ENCODE measurements around the gene CST6. TPM values are rescaled to one million over a fixed set of nuclear protein-coding genes. Genes with fewer than 3 reads are reported as not detected.

CST6 gene
- total RNA-seq, 2 donors from 2014 or later, result 2.1 to 4.2 TPM

GRCh38 chr11:65972116-65972515, 39.7 kb upstream of the CST6 start:
- DNase-seq, result no peak
- peaks cover 5% of the 10 kb centered on the region for H3K4me1 Mint-ChIP-seq
- no peaks in the 10 kb centered on the region for H3K27me3 Mint-ChIP-seq (ENCODE audit: insufficient read depth)
- no peak overlapping the region for H3K4me3 Mint-ChIP-seq
- H3K9ac ChIP-seq (ENCODE audit: extremely low read depth, low read length, poor library complexity, severe bottlenecking), result no peak overlapping the region
- peaks cover 46% of the 10 kb centered on the region for H3K36me3 ChIP-seq (ENCODE audit: control insufficient read depth, insufficient read depth, low read length)
- H3K9me3 Mint-ChIP-seq, result no peaks in the 10 kb centered on the region
- peaks cover 68% of the 10 kb centered on the region for H3K36me3 Mint-ChIP-seq (ENCODE audit: low read depth)
- 98 to 100% methylated on average over 3 to 7 of the region's 8 CpGs for WGBS, 2 experiments (ENCODE audit: insufficient coverage in 1 of 2, insufficient read length in 1 of 2)
- H3K9me3 ChIP-seq (ENCODE audit: control insufficient read depth, low read length), result no peaks in the 10 kb centered on the region
- no peak for TF ChIP-seq CTCF (conservative IDR thresholded peaks at IDR 0.05)
- H3K27me3 ChIP-seq (ENCODE audit: control insufficient read depth, insufficient read depth, low read length, poor library complexity, severe bottlenecking), result no peaks in the 10 kb centered on the region
- no peak overlapping the region for H3K27ac ChIP-seq (ENCODE audit: low read depth, low read length)
- no peak overlapping the region for H3K4me3 ChIP-seq (ENCODE audit: low read length)
- H3K27ac Mint-ChIP-seq, result no peak overlapping the region
- no peaks in the 10 kb centered on the region for H3K4me1 ChIP-seq (ENCODE audit: control insufficient read depth, insufficient read depth, low read length)

GRCh38 chr11:65973439-65974110, 38.2 kb upstream of the CST6 start:
- peaks cover 60% of the 10 kb centered on the region for H3K36me3 Mint-ChIP-seq (ENCODE audit: low read depth)
- H3K27me3 ChIP-seq (ENCODE audit: control insufficient read depth, insufficient read depth, low read length, poor library complexity, severe bottlenecking), result no peaks in the 10 kb centered on the region
- no peak overlapping the region for H3K4me3 Mint-ChIP-seq
- H3K9ac ChIP-seq (ENCODE audit: extremely low read depth, low read length, poor library complexity, severe bottlenecking), result no peak overlapping the region
- no peak for TF ChIP-seq CTCF (conservative IDR thresholded peaks at IDR 0.05)
- H3K36me3 ChIP-seq (ENCODE audit: control insufficient read depth, insufficient read depth, low read length), result peaks cover 35% of the 10 kb centered on the region
- H3K9me3 Mint-ChIP-seq, result no peaks in the 10 kb centered on the region
- 92 to 100% methylated on average over 9 to 13 of the region's 13 CpGs for WGBS, 2 experiments (ENCODE audit: insufficient coverage in 1 of 2, insufficient read length in 1 of 2)
- no peak for DNase-seq
- H3K9me3 ChIP-seq (ENCODE audit: control insufficient read depth, low read length), result no peaks in the 10 kb centered on the region
- H3K27ac Mint-ChIP-seq, result no peak overlapping the region
- no peaks in the 10 kb centered on the region for H3K4me1 ChIP-seq (ENCODE audit: control insufficient read depth, insufficient read depth, low read length)
- H3K27me3 Mint-ChIP-seq (ENCODE audit: insufficient read depth), result no peaks in the 10 kb centered on the region
- peaks cover 5% of the 10 kb centered on the region for H3K4me1 Mint-ChIP-seq
- H3K4me3 ChIP-seq (ENCODE audit: low read length), result no peak overlapping the region
- H3K27ac ChIP-seq (ENCODE audit: low read depth, low read length), result no peak overlapping the region

GRCh38 chr11:65975771-65976170, 36.0 kb upstream of the CST6 start:
- H3K4me3 ChIP-seq (ENCODE audit: low read length), result no peak overlapping the region
- no peak overlapping the region for H3K9ac ChIP-seq (ENCODE audit: extremely low read depth, low read length, poor library complexity, severe bottlenecking)
- no peak for TF ChIP-seq CTCF (conservative IDR thresholded peaks at IDR 0.05)
- no peaks in the 10 kb centered on the region for H3K27me3 ChIP-seq (ENCODE audit: control insufficient read depth, insufficient read depth, low read length, poor library complexity, severe bottlenecking)
- H3K36me3 Mint-ChIP-seq (ENCODE audit: low read depth), result peaks cover 58% of the 10 kb centered on the region
- DNase-seq, result no peak
- peaks cover 5% of the 10 kb centered on the region for H3K4me1 Mint-ChIP-seq
- H3K27ac Mint-ChIP-seq, result peak overlapping the region; percentile 54
- H3K4me1 ChIP-seq (ENCODE audit: control insufficient read depth, insufficient read depth, low read length), result no peaks in the 10 kb centered on the region
- no peaks in the 10 kb centered on the region for H3K9me3 ChIP-seq (ENCODE audit: control insufficient read depth, low read length)
- 97 to 98% methylated on average over 7 to 9 of the region's 9 CpGs for WGBS, 2 experiments (ENCODE audit: insufficient coverage in 1 of 2, insufficient read length in 1 of 2)
- peaks cover 22% of the 10 kb centered on the region for H3K36me3 ChIP-seq (ENCODE audit: control insufficient read depth, insufficient read depth, low read length)
- H3K27ac ChIP-seq (ENCODE audit: low read depth, low read length), result no peak overlapping the region
- H3K9me3 Mint-ChIP-seq, result no peaks in the 10 kb centered on the region
- no peaks in the 10 kb centered on the region for H3K27me3 Mint-ChIP-seq (ENCODE audit: insufficient read depth)
- no peak overlapping the region for H3K4me3 Mint-ChIP-seq

Data from endodermal cell (in vitro differentiated cells).